Measurements from ENCODE around the gene CAPRIN1.

- TF ChIP-seq EZH2 (IDR thresholded peaks at IDR 0.05; ENCODE audit: low read length) (no peak), CTCF (optimal IDR thresholded peaks at IDR 0.05 in 1 of 3, IDR thresholded peaks at IDR 0.05 in 1 of 3, conservative IDR thresholded peaks at IDR 0.05 in 1 of 3; ENCODE audit: extremely low read depth in 1 of 3, insufficient read depth in 2 of 3, low read length in 3 of 3) (no peak)
Measured at GRCh38 chr11:34139346-34139745, 87.8 kb downstream of the CAPRIN1 start.
